Smooth muscle cell of the umbilical artery (primary cell): ENCODE measurements around the gene UBE2L5. TPM values are rescaled to one million over a fixed set of nuclear protein-coding genes. Genes with fewer than 3 reads are reported as not detected.

ENCODE experiments used
- total RNA-seq: library from RNA; depleted of rRNA; stranded (reverse); fragments of >200 nt; gene quantifications from 2 replicates; pipeline ENCODE4 v1.2.3, GENCODE V29; 2014

Gene UBE2L5
- 0.09 TPM in 1 of 2 replicates, not detected in the other for total RNA-seq

DNA sequence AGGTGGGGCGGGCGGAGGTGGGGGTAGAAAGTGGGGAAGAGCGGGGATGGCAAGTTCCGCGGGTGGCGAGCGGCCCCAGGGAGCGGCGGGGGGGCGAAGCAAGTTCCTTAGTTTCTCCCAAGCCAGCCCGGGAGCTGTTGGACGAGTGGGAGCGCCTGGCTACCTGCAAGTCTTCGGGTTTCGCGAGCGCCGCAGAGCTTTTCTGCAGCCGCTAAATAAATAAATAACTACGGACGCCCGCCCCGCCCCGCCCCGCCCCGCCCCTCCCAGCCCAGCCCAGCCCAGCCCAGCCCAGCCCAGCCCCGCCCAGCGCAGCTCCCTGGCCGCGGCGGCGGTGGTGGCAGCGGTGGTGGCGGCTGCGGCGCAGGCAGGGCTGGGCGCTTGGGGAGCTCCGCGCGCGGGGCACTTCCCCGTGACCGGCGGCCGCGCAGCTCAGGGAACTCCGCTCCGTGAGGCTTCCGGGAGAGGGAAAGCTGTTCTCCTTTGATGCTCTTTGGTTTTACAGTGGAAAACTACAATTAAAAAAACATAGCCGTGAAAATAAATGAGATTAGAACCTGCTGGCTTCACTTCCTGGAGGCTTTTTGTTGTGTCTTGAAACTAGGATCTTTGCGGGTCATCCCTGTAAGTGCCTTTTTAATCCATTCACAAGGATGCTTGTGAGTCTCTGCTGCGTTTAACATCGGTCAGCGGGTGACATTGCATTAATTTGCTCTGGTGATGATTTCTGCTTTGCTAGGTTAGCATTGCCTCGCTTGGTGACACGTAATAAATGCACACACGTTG is at the start of gene UBE2L5:
TSS of gene UBE2L5 (plus strand) at position 440 of the 786 bp plus-strand sequence. CDS start 5,498 bp downstream, outside the sequence.

DNA sequence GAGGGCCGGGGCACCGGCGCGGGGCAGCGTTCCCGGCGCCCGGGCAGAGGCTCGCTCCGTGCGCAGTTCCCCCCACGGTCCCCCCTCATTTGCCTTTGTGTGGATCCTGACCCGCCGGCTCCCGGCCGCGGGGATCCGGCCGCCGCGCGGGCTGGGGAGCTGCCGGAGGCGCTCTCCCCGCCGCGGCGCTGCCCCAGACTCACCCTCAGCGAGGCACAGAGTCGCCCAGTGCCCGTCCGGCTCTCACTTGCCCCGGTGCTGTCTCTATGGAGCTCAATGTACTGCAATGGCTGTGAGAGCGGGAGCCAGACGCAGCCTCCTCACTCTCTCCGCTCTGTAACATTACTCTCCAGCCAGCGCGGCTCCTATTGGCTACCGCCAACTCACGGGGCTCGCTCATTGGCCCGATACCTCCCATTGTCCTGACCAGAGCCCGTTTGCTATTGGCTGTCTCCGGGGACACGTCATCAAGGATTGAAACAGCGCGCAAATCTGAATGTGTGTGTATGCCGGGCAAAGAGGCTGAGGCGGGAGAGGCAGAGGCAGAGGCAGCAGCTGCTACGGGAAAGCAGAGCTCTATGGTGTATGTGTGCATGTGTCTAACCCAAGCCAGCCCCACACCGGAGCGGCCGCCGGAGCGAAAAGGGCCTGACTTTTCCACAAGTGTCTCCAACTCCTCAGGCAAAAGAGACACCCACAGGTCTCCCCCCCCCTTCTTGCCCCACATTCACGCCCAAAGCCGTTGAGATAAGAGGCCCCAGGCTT is 43.5 kb downstream of the UBE2L5 start, which contains the start of gene HMGB1:
TSS of gene HMGB1 (minus strand) at position 344 of the 765 bp plus-strand sequence. CDS start 2,256 bp downstream, outside the sequence.

Other genes with a start within 250 kb of the UBE2L5 start
- 30.0 and 47.7 TPM in 2 replicates for gene KATNAL1, start 114.9 kb upstream of the UBE2L5 start, total RNA-seq
- gene HMGB1, start 43.4 kb downstream of the UBE2L5 start, total RNA-seq: 98.9 and 214 TPM in 2 replicates
- gene USPL1, start 195.4 kb downstream of the UBE2L5 start, total RNA-seq: 35.0 and 35.5 TPM in 2 replicates